DMS79 treated with DMSO at 0.1 percent for 48 hours (cell line): ENCODE measurements around the gene SLC16A9.
"Not testable (repeated sequence)": the region's sequence is repeated elsewhere in the genome, so short reads cannot be mapped to it uniquely, and the experiment has no call there.

Experiments
- DNase-seq: peaks from one replicate; lab custom pipeline; 2025; lab: John Stamatoyannopoulos, UW

SLC16A9 gene

GRCh38 chr10:59709395-59710125, at the start of gene SLC16A9:
Gene SLC16A9, minus strand, starts transcription at chr10:59709850. Its CDS starts 25,559 bp downstream, at chr10:59684291.
- peak; percentile 18 for DNase-seq

- DNase-seq = no peak
These were observed 48.3 kb upstream of the SLC16A9 start for GRCh38 chr10:59757966-59758365.

- no peak for DNase-seq
These were observed 45.3 kb upstream of the SLC16A9 start for GRCh38 chr10:59754951-59755350.

- DNase-seq = no peak
These were observed 43.6 kb upstream of the SLC16A9 start, which contains the start of gene MRLN for GRCh38 chr10:59753267-59753666. Gene MRLN, minus strand, starts transcription at chr10:59753455.

- DNase-seq = no peak
These were observed 42.8 kb upstream of the SLC16A9 start for GRCh38 chr10:59752278-59752940.

- DNase-seq = no peak
These were observed 40.7 kb upstream of the SLC16A9 start for GRCh38 chr10:59750155-59750945.

GRCh38 chr10:59748834-59749233, 39.2 kb upstream of the SLC16A9 start:
- DNase-seq = no peak

- no peak for DNase-seq
These were observed 35.6 kb upstream of the SLC16A9 start for GRCh38 chr10:59745163-59745650.

GRCh38 chr10:59744762-59745161, 35.1 kb upstream of the SLC16A9 start:
- not testable (repeated sequence) for DNase-seq

- not testable (repeated sequence) for DNase-seq
These were observed 34.5 kb upstream of the SLC16A9 start for GRCh38 chr10:59744156-59744555.

GRCh38 chr10:59741583-59741982, 31.9 kb upstream of the SLC16A9 start:
- no peak for DNase-seq

- DNase-seq = no peak
These were observed 31.4 kb upstream of the SLC16A9 start for GRCh38 chr10:59741048-59741447.

- DNase-seq = no peak
These were observed 27.1 kb upstream of the SLC16A9 start for GRCh38 chr10:59736749-59737148.

GRCh38 chr10:59735296-59735695, 25.6 kb upstream of the SLC16A9 start:
- no peak for DNase-seq

GRCh38 chr10:59734014-59734462, 24.4 kb upstream of the SLC16A9 start:
- DNase-seq = no peak

- not testable (repeated sequence) for DNase-seq
These were observed 23.8 kb upstream of the SLC16A9 start for GRCh38 chr10:59733321-59734013.

GRCh38 chr10:59732849-59733248, 23.2 kb upstream of the SLC16A9 start:
- DNase-seq = not testable (repeated sequence)

- DNase-seq = not testable (repeated sequence)
These were observed 19.5 kb upstream of the SLC16A9 start for GRCh38 chr10:59729167-59729566.

GRCh38 chr10:59724098-59724938, 14.7 kb upstream of the SLC16A9 start:
- DNase-seq = peak; percentile 36

- DNase-seq = no peak
These were observed 10.7 kb upstream of the SLC16A9 start for GRCh38 chr10:59720377-59720776.

- DNase-seq = no peak
These were observed 9.7 kb upstream of the SLC16A9 start for GRCh38 chr10:59719374-59719773.
